ENCODE data around the gene MTIF3. TPM values are rescaled to one million over a fixed set of nuclear protein-coding genes. Genes with fewer than 3 reads are reported as not detected.
"Not testable (repeated sequence)": the region's sequence is repeated elsewhere in the genome, so short reads cannot be mapped to it uniquely, and the experiment has no call there.

The MTIF3 gene
- total RNA-seq, 1 experiment from 2014 or later = 37.1 TPM

GRCh38 chr13:27404680-27405079 lies 45.7 kb downstream of the MTIF3 start:
- intact Hi-C loops (cut with micrococcal nuclease; ENCODE audit: unreplicated experiment) = no loop called here
- H3K36me3 ChIP-seq (ENCODE audit: insufficient read depth, low read length, poor library complexity, severe bottlenecking) = no peaks in the 10 kb centered on the region
- BruUV-seq (replicated peaks) = no TSS peak
- peaks cover 17% of the 10 kb centered on the region for H3K27me3 ChIP-seq (replicated peaks; ENCODE audit: insufficient read depth, low read depth, low read length, poor library complexity)
- no peak overlapping the region for H3K4me3 ChIP-seq (ENCODE audit: low read depth, low read length, poor library complexity, severe bottlenecking)
- CTCF ChIA-PET = no interaction called here
- H3K27ac ChIP-seq (ENCODE audit: low read depth, low read length, poor library complexity, severe bottlenecking) = no peak overlapping the region
- no peaks in the 10 kb centered on the region for H3K4me1 ChIP-seq (ENCODE audit: insufficient read depth, low read length, poor library complexity, severe bottlenecking)
- POLR2A ChIA-PET (ENCODE audit: low non-redundant PET) = no interaction called here
- TF ChIP-seq EZH2 (IDR thresholded peaks at IDR 0.05; ENCODE audit: borderline replicate concordance, low read depth, low read length, poor library complexity, severe bottlenecking) (no peak), CTCF (conservative IDR thresholded peaks at IDR 0.05; ENCODE audit: low read depth, low read length) (no peak)
- DNase-seq (ENCODE audit: low spot score) = no peak
- no peaks in the 10 kb centered on the region for H3K9me3 ChIP-seq (ENCODE audit: low read depth, low read length, poor library complexity, severe bottlenecking)

- no peaks in the 10 kb centered on the region for H3K9me3 ChIP-seq (ENCODE audit: low read depth, low read length, poor library complexity, severe bottlenecking)
- H3K36me3 ChIP-seq (ENCODE audit: insufficient read depth, low read length, poor library complexity, severe bottlenecking) = no peaks in the 10 kb centered on the region
- H3K4me1 ChIP-seq (ENCODE audit: insufficient read depth, low read length, poor library complexity, severe bottlenecking) = no peaks in the 10 kb centered on the region
- CTCF ChIA-PET = interaction anchor here (0.7 kb wide), 1 partner anchor 42 kb away, joined by 3 read pairs; no protein-coding TSS in a partner anchor
- no peak overlapping the region for H3K4me3 ChIP-seq (ENCODE audit: low read depth, low read length, poor library complexity, severe bottlenecking)
- BruUV-seq (replicated peaks) = no TSS peak
- intact Hi-C loops (cut with micrococcal nuclease; ENCODE audit: unreplicated experiment) = no loop called here
- peaks cover 13% of the 10 kb centered on the region for H3K27me3 ChIP-seq (replicated peaks; ENCODE audit: insufficient read depth, low read depth, low read length, poor library complexity)
- TF ChIP-seq EZH2 (IDR thresholded peaks at IDR 0.05; ENCODE audit: borderline replicate concordance, low read depth, low read length, poor library complexity, severe bottlenecking) = no peak
- no peak for TF ChIP-seq CTCF (conservative IDR thresholded peaks at IDR 0.05; ENCODE audit: low read depth, low read length)
- POLR2A ChIA-PET (ENCODE audit: low non-redundant PET) = no interaction called here
- no peak overlapping the region for H3K27ac ChIP-seq (ENCODE audit: low read depth, low read length, poor library complexity, severe bottlenecking)
- no peak for DNase-seq (ENCODE audit: low spot score)
Observed at GRCh38 chr13:27403727-27404385, 46.5 kb downstream of the MTIF3 start.

GRCh38 chr13:27403203-27403678 lies 47.1 kb downstream of the MTIF3 start:
- no peak overlapping the region for H3K4me3 ChIP-seq (ENCODE audit: low read depth, low read length, poor library complexity, severe bottlenecking)
- H3K27ac ChIP-seq (ENCODE audit: low read depth, low read length, poor library complexity, severe bottlenecking) = no peak overlapping the region
- H3K9me3 ChIP-seq (ENCODE audit: low read depth, low read length, poor library complexity, severe bottlenecking) = no peaks in the 10 kb centered on the region
- CTCF ChIA-PET = interaction anchor here (0.7 kb wide), 1 partner anchor 42 kb away, joined by 3 read pairs; no protein-coding TSS in a partner anchor
- no peak for TF ChIP-seq EZH2 (IDR thresholded peaks at IDR 0.05; ENCODE audit: borderline replicate concordance, low read depth, low read length, poor library complexity, severe bottlenecking)
- no peaks in the 10 kb centered on the region for H3K36me3 ChIP-seq (ENCODE audit: insufficient read depth, low read length, poor library complexity, severe bottlenecking)
- DNase-seq (ENCODE audit: low spot score) = peak; percentile 12
- BruUV-seq (replicated peaks) = no TSS peak
- POLR2A ChIA-PET (ENCODE audit: low non-redundant PET) = no interaction called here
- no peaks in the 10 kb centered on the region for H3K4me1 ChIP-seq (ENCODE audit: insufficient read depth, low read length, poor library complexity, severe bottlenecking)
- intact Hi-C loops (cut with micrococcal nuclease; ENCODE audit: unreplicated experiment) = no loop called here
- H3K27me3 ChIP-seq (replicated peaks; ENCODE audit: insufficient read depth, low read depth, low read length, poor library complexity) = peaks cover 14% of the 10 kb centered on the region

GRCh38 chr13:27401210-27401609 lies 49.2 kb downstream of the MTIF3 start:
- Histone ChIP-seq H3K4me3 (ENCODE audit: low read depth, low read length, poor library complexity, severe bottlenecking) (no peak overlapping the region), H3K36me3 (ENCODE audit: insufficient read depth, low read length, poor library complexity, severe bottlenecking) (no peaks in the 10 kb centered on the region), H3K9me3 (ENCODE audit: low read depth, low read length, poor library complexity, severe bottlenecking) (no peaks in the 10 kb centered on the region), H3K4me1 (ENCODE audit: insufficient read depth, low read length, poor library complexity, severe bottlenecking) (no peaks in the 10 kb centered on the region), H3K27ac (ENCODE audit: low read depth, low read length, poor library complexity, severe bottlenecking) (no peak overlapping the region), H3K27me3 (replicated peaks; ENCODE audit: insufficient read depth, low read depth, low read length, poor library complexity) (peaks cover 4% of the 10 kb centered on the region)
- ChIA-PET CTCF (no interaction called here), POLR2A (ENCODE audit: low non-redundant PET) (no interaction called here)
- intact Hi-C loops (cut with micrococcal nuclease; ENCODE audit: unreplicated experiment) = no loop called here
- BruUV-seq (replicated peaks) = no TSS peak
- DNase-seq (ENCODE audit: low spot score) = no peak
- no peak for TF ChIP-seq EZH2 (IDR thresholded peaks at IDR 0.05; ENCODE audit: borderline replicate concordance, low read depth, low read length, poor library complexity, severe bottlenecking)
- TF ChIP-seq CTCF (conservative IDR thresholded peaks at IDR 0.05; ENCODE audit: low read depth, low read length) = no peak

- DNase-seq (ENCODE audit: low spot score); intact Hi-C loops (cut with micrococcal nuclease; ENCODE audit: unreplicated experiment); H3K27ac ChIP-seq (ENCODE audit: low read depth, low read length, poor library complexity, severe bottlenecking); POLR2A ChIA-PET (ENCODE audit: low non-redundant PET); BruUV-seq (replicated peaks); H3K4me3 ChIP-seq (ENCODE audit: low read depth, low read length, poor library complexity, severe bottlenecking); H3K4me1 ChIP-seq (ENCODE audit: insufficient read depth, low read length, poor library complexity, severe bottlenecking); H3K36me3 ChIP-seq (ENCODE audit: insufficient read depth, low read length, poor library complexity, severe bottlenecking); CTCF ChIA-PET; H3K9me3 ChIP-seq (ENCODE audit: low read depth, low read length, poor library complexity, severe bottlenecking); H3K27me3 ChIP-seq (replicated peaks; ENCODE audit: insufficient read depth, low read depth, low read length, poor library complexity): not testable (repeated sequence)
Observed at GRCh38 chr13:27400405-27400804, 50.0 kb downstream of the MTIF3 start.
